MM.1S (cell line): Measurements from ENCODE around the gene ZXDC.

Experiments used
- CTCF ChIP-seq: fragments of 300-600 bp; sonication (generic); IDR thresholded peaks from 2 replicates; pipeline ENCODE4 v1.5.1; 2016; ENCODE audit warnings: antibody characterized with exemption, low read length, mixed read lengths
- EZH2 ChIP-seq: fragments of 300-600 bp; sonication (generic); optimal IDR thresholded peaks from 2 replicates; pipeline ENCODE3; 2017; ENCODE audit warnings: low read depth, mild to moderate bottlenecking, antibody characterized with exemption, low read length, mixed read lengths

GRCh38 chr3:126502656-126503055 is 27.0 kb upstream of the ZXDC start:
- no peak for TF ChIP-seq CTCF
- TF ChIP-seq EZH2: no peak
